Endothelial cell of umbilical vein (primary cell): ENCODE data around the gene STARD13. TPM values are rescaled to one million over a fixed set of nuclear protein-coding genes. Genes with fewer than 3 reads are reported as not detected.

ENCODE experiments used
- BruUV-seq: library from RNA; stranded (reverse); fragments of 400-500 nt; replicated peaks from 2 replicates; lab custom pipeline; 2021; lab: Mats Ljungman, UMichigan
- CTCF ChIA-PET: fragments of 300-600, 350-600 bp; sonication (Branson Sonifier 250); formaldehyde crosslinking; loops from one replicate; lab custom pipeline; 2021; ENCODE audit warnings: antibody characterized with exemption, inconsistent platforms; lab: Charles Lee
- POLR2A ChIA-PET: fragments of 300-600, 350-600 bp; sonication (Branson Sonifier 250); formaldehyde crosslinking; loops from one replicate; lab custom pipeline; 2021; ENCODE audit warnings: antibody characterized with exemption, inconsistent platforms; lab: Charles Lee
- DNase-seq: peaks from one replicate; pipeline ENCODE4 v3.0.0-alpha.2; 2011; ENCODE audit warnings: low read depth, low spot score
- FAIRE-seq: peaks from 2 replicates; lab custom pipeline; 2011; peaks lifted over from hg19 to GRCh38; lab: Jason Lieb, UNC
- H2AFZ ChIP-seq: 2 replicates; pipeline ENCODE4 v1.6.0; 2012; ENCODE audit warnings: low read depth, low read length, control low read depth, inconsistent platforms
- H3K27ac ChIP-seq: 2 replicates; pipeline ENCODE4 v1.5.1; 2011; ENCODE audit warnings: low read depth, mild to moderate bottlenecking, control low read depth, low read length, moderate library complexity; ENCODE audit not compliant: insufficient read depth
- H3K27me3 ChIP-seq, 2 experiments: 2 replicates each; pipeline versions ENCODE4 v1.6.0 to v1.6.1; 2011; ENCODE audit warnings: low read length in 2 of 2, mixed read lengths in 1 of 2; ENCODE audit not compliant: control insufficient read depth in 2 of 2, insufficient read depth in 2 of 2
- H3K36me3 ChIP-seq, 2 experiments: 2 replicates in 1 of 2; 3 replicates in 1 of 2; pipeline ENCODE4 v1.5.1; 2011; ENCODE audit warnings: low read length in 2 of 2, mild to moderate bottlenecking in 1 of 2, moderate library complexity in 1 of 2; ENCODE audit not compliant: control insufficient read depth in 2 of 2, insufficient read depth in 2 of 2; ENCODE audit errors: extremely low read depth in 1 of 2
- H3K4me1 ChIP-seq: 3 replicates; pipeline ENCODE4 v1.5.1; 2011; ENCODE audit warnings: mild to moderate bottlenecking, low read length; ENCODE audit not compliant: control insufficient read depth, insufficient read depth; ENCODE audit errors: extremely low read depth
- H3K4me2 ChIP-seq: 2 replicates; pipeline ENCODE4 v1.6.1; 2011; ENCODE audit warnings: low read length, control low read depth, mixed read lengths; ENCODE audit not compliant: insufficient read depth
- H3K4me3 ChIP-seq, 3 experiments: fragments of 200-600 bp in 1 of 3; sonication (generic), shearing (Covaris generic) in 1 of 3; replicated peaks in 1 of 3; 2 replicates each; pipeline ENCODE4 v1.5.1; 2011 to 2016; ENCODE audit warnings: control low read depth in 3 of 3, low read length in 3 of 3, mild to moderate bottlenecking in 2 of 3, inconsistent platforms in 1 of 3, low read depth in 1 of 3, moderate library complexity in 1 of 3; ENCODE audit not compliant: insufficient read depth in 1 of 3
- H3K79me2 ChIP-seq: 2 replicates; pipeline ENCODE4 v1.6.0; 2012; ENCODE audit warnings: low read length, inconsistent platforms; ENCODE audit not compliant: control insufficient read depth, insufficient read depth
- H3K9ac ChIP-seq: replicated peaks from 2 replicates; pipeline ENCODE3; 2011; ENCODE audit warnings: low read length, control low read depth; ENCODE audit not compliant: insufficient read depth; ENCODE audit errors: extremely low read depth
- H3K9me1 ChIP-seq: replicated peaks from 3 replicates; pipeline ENCODE4 v1.6.0; 2011; ENCODE audit warnings: mild to moderate bottlenecking, low read length; ENCODE audit not compliant: control insufficient read depth, insufficient read depth; ENCODE audit errors: extremely low read depth
- H3K9me3 ChIP-seq: replicated peaks from 2 replicates; pipeline ENCODE4 v1.5.1; 2012; ENCODE audit warnings: low read length, inconsistent platforms; ENCODE audit not compliant: control insufficient read depth, insufficient read depth
- H4K20me1 ChIP-seq: replicated peaks from 2 replicates; pipeline ENCODE3; 2011; ENCODE audit warnings: mild to moderate bottlenecking, low read length; ENCODE audit not compliant: control insufficient read depth, insufficient read depth; ENCODE audit errors: extremely low read depth
- FOS ChIP-seq: IDR thresholded peaks from 2 replicates; pipeline ENCODE4 v1.6.1; 2011; ENCODE audit warnings: mild to moderate bottlenecking, low read length, moderate library complexity, borderline replicate concordance; ENCODE audit not compliant: insufficient read depth
- JUN ChIP-seq: IDR thresholded peaks from 2 replicates; pipeline ENCODE4 v1.6.1; 2011; ENCODE audit warnings: borderline replicate concordance, low read depth; ENCODE audit not compliant: insufficient read length, insufficient read depth
- MYC ChIP-seq: IDR thresholded peaks from one replicate; pipeline ENCODE4 v1.6.1; 2011; ENCODE audit warnings: mild to moderate bottlenecking, low read depth, low read length
- POLR2A ChIP-seq: IDR thresholded peaks from 2 replicates; pipeline ENCODE4 v1.6.1; 2012; ENCODE audit warnings: low read depth, mild to moderate bottlenecking, control low read depth, low read length
- POLR2AphosphoS5 ChIP-seq: IDR thresholded peaks from 2 replicates; pipeline ENCODE4 v1.6.1; 2012; ENCODE audit warnings: low read depth, mild to moderate bottlenecking, control low read depth, low read length, moderate library complexity; ENCODE audit not compliant: insufficient read depth
- dilution Hi-C: fragments of 300-500 bp; cut with MboI; formaldehyde crosslinking; loops from one replicate; pipeline ENCODE4 v1.15.0; 2019; ENCODE audit warnings: low sequenced_read_pairs; ENCODE audit not compliant: extremely low pct_ligation_motif_present
- intact Hi-C: fragments of 100-400 bp; cut with micrococcal nuclease; formaldehyde crosslinking; loops from one replicate; pipeline ENCODE4 v1.10.0; 2022
- polyA plus RNA-seq, 4 experiments: library from polyadenylated mRNA; depleted of rRNA in 3 of 4; stranded (reverse) in 3 of 4; unstranded in 1 of 4; fragments of >200 nt; gene quantifications; 2 replicates each; pipeline versions ENCODE4 v1.2.1 to v1.2.3, GENCODE V29; 2011 to 2012; ENCODE audit warnings: missing spikeins in 1 of 4
- total RNA-seq: library from RNA; stranded (reverse); gene quantifications from 2 replicates; pipeline ENCODE4 v1.2.3, GENCODE V29; 2021
- TF ChIP-seq, protein P1 (sequence below), 2 donors: IDR thresholded peaks; 1 replicate in 1 of 2; 2 replicates in 1 of 2; pipeline ENCODE4 v1.5.1; 2011; ENCODE audit warnings: low read length in 2 of 2, mild to moderate bottlenecking in 2 of 2, moderate library complexity in 2 of 2, control low read depth in 1 of 2, inconsistent platforms in 1 of 2, low read depth in 1 of 2; ENCODE audit not compliant: insufficient read depth in 1 of 2; ENCODE audit errors: extremely low read depth in 1 of 2

The STARD13 gene
- total and polyA plus RNA-seq, 2 donors (not counting 3 experiments of a cell fraction or from before 2014, with no cell fraction given) = 11.0 to 47.7 TPM

DNA sequence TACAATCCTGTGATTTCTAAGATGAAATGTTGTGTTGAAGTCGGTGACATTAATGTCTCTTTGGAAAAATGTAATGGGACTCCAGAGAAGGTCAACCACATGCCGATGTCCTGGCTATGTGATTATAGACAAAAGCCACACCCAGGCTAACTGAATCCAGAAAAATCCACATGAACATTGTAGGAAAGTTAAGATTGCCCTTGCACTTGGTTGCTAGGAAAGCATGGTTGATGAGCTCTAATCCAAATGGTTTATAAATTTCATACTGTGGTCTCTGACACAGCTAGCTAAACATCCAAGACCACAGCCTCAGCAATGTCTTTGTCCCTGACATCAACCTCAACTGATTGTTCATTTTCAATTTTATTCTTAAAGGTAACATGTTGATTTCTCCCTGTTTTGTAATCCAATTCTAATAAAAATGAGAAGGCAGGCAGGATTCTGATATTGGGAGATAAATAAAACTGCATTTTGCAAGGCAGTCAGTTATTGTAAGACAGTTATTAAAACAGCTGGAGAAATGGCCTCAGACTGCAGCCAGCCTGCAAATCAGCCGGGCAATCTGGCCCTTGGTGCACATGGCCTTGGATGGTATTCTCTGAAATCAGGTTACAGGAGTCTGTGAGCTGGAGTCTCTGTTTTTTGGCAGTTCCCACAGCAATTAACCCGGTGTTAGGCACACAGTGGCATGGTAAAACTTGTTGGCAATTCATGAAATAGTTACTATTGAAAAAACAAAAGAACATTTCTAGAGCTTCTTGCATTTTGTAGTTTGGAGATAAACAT is 93.9 kb downstream of the STARD13 start:
- peaks cover 62% of the 10 kb centered on the region for H3K4me1 ChIP-seq
- H3K9ac ChIP-seq = no peak overlapping the region
- BruUV-seq = no TSS peak
- no peak overlapping the region for H3K27ac ChIP-seq
- ChIA-PET CTCF (interaction anchor here (0.5 to 4.6 kb wide), 6 partner anchors 8 to 351 kb away, joined by 3 to 23 read pairs (median 4); no protein-coding TSS in a partner anchor), POLR2A (no interaction called here)
- H3K79me2 ChIP-seq = peaks cover 71% of the 10 kb centered on the region
- dilution Hi-C loops (no loop called here), intact Hi-C loops (loop anchor here (5.0 kb wide), 1 partner anchor 99 kb away; no protein-coding TSS in a partner anchor)
- no peak for DNase-seq
- H3K9me1 ChIP-seq = no peaks in the 10 kb centered on the region
- no peaks in the 10 kb centered on the region for H3K27me3 ChIP-seq
- H3K4me3 ChIP-seq = no peak overlapping the region
- H3K36me3 ChIP-seq = no peaks in the 10 kb centered on the region
- H3K9me3 ChIP-seq = no peaks in the 10 kb centered on the region
- no peaks in the 10 kb centered on the region for H4K20me1 ChIP-seq
- H2AFZ ChIP-seq = no peak overlapping the region
- TF ChIP-seq POLR2AphosphoS5 = no peak
- no peak for TF ChIP-seq MYC
- TF ChIP-seq, protein P1, sequence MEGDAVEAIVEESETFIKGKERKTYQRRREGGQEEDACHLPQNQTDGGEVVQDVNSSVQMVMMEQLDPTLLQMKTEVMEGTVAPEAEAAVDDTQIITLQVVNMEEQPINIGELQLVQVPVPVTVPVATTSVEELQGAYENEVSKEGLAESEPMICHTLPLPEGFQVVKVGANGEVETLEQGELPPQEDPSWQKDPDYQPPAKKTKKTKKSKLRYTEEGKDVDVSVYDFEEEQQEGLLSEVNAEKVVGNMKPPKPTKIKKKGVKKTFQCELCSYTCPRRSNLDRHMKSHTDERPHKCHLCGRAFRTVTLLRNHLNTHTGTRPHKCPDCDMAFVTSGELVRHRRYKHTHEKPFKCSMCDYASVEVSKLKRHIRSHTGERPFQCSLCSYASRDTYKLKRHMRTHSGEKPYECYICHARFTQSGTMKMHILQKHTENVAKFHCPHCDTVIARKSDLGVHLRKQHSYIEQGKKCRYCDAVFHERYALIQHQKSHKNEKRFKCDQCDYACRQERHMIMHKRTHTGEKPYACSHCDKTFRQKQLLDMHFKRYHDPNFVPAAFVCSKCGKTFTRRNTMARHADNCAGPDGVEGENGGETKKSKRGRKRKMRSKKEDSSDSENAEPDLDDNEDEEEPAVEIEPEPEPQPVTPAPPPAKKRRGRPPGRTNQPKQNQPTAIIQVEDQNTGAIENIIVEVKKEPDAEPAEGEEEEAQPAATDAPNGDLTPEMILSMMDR (IDR thresholded peaks at IDR 0.05; ENCODE audit: extremely low read depth in 1 of 2, insufficient read depth in 1 of 2, low read depth in 1 of 2, low read length in 2 of 2) = no peak
- no peak for TF ChIP-seq JUN
- TF ChIP-seq FOS = no peak
- TF ChIP-seq POLR2A = no peak
- FAIRE-seq = no peak
- no peak overlapping the region for H3K4me2 ChIP-seq
